GM12873 (cell line): ENCODE results near the gene AGRN.

Source experiments
- CTCF ChIP-seq: IDR thresholded peaks from 2 replicates; pipeline ENCODE4 v1.5.1; 2012; ENCODE audit warnings: low read depth, mild to moderate bottlenecking, moderate library complexity, low read length, control low read depth; ENCODE audit not compliant: insufficient read depth; ENCODE audit errors: missing control alignments

Gene AGRN

GRCh38 chr1:1020415-1021009 is 592 bp downstream of the AGRN start:
- TF ChIP-seq CTCF: no peak

DNA sequence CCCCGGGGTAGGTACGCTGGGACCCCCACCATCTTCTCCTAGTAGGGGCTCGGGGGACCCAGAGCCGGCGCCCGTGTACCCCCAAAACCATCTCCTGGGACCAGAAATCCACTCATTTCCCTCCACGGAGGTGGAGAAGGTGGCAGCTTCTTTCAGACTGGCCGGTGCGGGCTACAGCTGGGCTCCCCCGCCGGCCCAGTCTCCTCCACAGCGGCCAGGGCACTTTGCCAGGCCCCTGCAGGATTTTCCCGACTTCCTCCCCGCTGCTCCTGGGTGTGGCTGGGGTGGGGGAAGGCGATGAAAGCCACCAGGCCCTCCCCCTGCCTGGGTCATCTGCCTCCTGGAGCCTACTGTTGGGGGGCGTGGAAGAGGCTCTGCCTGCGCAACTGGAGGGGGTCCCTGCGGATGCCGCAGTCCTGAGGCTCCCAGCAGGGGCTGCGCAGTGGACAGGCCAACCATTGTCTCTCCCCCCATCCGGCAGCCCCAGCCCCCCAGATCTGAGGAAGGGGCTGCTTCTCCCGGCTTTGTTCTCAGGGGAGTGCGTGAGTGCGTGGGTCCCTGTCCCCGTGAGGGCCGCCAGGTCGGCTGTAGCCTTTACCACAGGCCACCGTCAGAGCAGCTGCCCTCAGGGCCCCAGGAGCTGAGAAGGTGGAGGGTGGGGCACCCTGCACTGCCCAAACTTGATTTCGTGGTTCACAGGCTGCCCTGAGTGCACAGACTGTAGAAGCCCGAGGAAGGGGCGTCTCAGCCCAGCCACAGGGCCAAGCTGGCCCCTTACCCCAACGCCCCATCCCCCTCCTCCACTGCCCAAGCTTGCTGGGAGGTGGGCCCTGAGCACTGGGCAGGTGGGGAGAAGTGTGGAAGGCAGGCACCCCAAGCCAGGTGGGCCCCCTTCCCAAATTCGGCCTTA is 1.3 kb downstream of the AGRN start:
- TF ChIP-seq CTCF: no peak

DNA sequence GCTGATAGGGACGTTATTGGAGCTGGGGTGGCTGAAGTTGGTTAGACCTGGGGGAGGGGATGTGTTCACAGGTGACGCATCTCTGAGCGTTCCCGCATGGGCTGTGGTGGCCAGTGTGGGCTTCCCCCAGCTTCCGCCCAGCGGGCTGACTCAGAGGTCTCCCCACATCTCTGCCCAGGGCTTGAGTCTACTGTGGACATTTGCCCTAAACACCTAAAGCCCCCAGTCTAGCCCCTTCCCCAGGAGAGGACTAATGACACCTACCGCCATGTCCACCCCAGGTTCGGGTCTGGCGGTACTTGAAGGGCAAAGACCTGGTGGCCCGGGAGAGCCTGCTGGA is 2.0 kb downstream of the AGRN start:
- no peak for TF ChIP-seq CTCF

- no peak for TF ChIP-seq CTCF
These were observed 2.5 kb downstream of the AGRN start for GRCh38 chr1:1022302-1023009.

GRCh38 chr1:1023700-1024099 is 3.8 kb downstream of the AGRN start:
- no peak for TF ChIP-seq CTCF

DNA sequence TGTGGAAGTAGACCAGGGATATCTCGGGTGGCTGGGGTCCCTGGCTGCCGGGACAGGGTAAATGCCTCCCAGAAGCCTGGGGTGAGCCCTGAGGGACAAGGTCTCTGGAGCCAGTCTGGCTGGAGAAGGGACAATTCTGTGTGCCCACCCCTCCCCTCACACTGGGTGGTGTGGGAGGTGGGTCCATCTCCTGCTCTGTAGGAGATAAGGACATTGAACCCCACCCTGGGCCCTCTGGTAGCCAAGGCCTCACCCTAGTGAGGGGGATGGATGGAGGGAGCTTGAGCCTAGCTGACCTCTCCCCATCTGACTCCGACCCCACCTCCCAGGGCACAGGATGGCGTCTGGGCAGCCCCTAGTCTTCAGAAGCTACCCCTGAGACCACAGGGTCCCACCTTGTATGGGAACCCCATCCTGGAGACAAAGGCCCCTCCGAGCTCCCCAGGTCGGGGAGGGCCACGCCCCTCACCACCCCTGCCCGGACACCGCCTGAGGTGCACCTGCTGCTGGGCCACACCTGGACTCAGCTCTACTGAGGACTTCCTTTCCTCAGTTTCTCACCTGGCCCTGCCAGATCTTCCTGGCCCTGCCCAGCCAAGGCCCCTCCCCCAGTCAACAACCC is 4.3 kb downstream of the AGRN start:
- TF ChIP-seq CTCF: no peak
